HEK293 (cell line): ENCODE results near the gene TAGLN.

ENCODE experiments used
- CTCF ChIA-PET: fragments of 350-600 bp; formaldehyde crosslinking; extraction: SDS; loops from one replicate; lab custom pipeline; 2021; ENCODE audit warnings: antibody characterized with exemption; lab: Yijun Ruan, JAX
- POLR2A ChIA-PET: fragments of 300-600 bp; formaldehyde crosslinking; extraction: SDS; loops from one replicate; lab custom pipeline; 2020; ENCODE audit warnings: antibody characterized with exemption, inconsistent platforms; lab: Yijun Ruan, JAX
- H3K27ac ChIP-seq: fragments of 200-500 bp; sonication (Bioruptor generic); 2 replicates; pipeline ENCODE4 v1.5.1; 2014; ENCODE audit warnings: low read depth, low read length, control low read depth, inconsistent platforms; ENCODE audit errors: extremely low read depth
- H3K36me3 ChIP-seq, 2 experiments: fragments of 200-500 bp in 1 of 2; sonication (Bioruptor generic) in 1 of 2; 1 replicate in 1 of 2; 2 replicates in 1 of 2; pipeline ENCODE4 v1.5.1; 2014 to 2017; ENCODE audit warnings: inconsistent platforms in 2 of 2, low read length in 2 of 2; ENCODE audit not compliant: control insufficient read depth in 2 of 2, insufficient read depth in 1 of 2
- H3K4me1 ChIP-seq: fragments of 200-500 bp; sonication (Bioruptor generic); 2 replicates; pipeline ENCODE4 v1.5.1; 2014; ENCODE audit warnings: mild to moderate bottlenecking, low read length, inconsistent platforms; ENCODE audit not compliant: control insufficient read depth, insufficient read depth
- H3K4me3 ChIP-seq: 2 replicates; pipeline ENCODE4 v1.5.1; 2011; ENCODE audit warnings: low read depth, mild to moderate bottlenecking, control low read depth, low read length, moderate library complexity
- H3K9me3 ChIP-seq: fragments of 200-500 bp; sonication (Bioruptor generic); 2 replicates; pipeline ENCODE4 v1.5.1; 2014; ENCODE audit warnings: low read depth, low read length, inconsistent platforms; ENCODE audit not compliant: control insufficient read depth, insufficient read depth
- GLIS1 ChIP-seq: fragments of 450-650 bp; formaldehyde crosslinking; IDR thresholded peaks from 2 replicates; pipeline ENCODE4 v1.5.1; 2016; ENCODE audit warnings: missing biosample characterization, missing genetic modification characterization
- ZBTB48 ChIP-seq: fragments of 450-650 bp; formaldehyde crosslinking; IDR thresholded peaks from 2 replicates; pipeline ENCODE4 v1.5.1; 2016; ENCODE audit warnings: missing biosample characterization, missing genetic modification characterization
- ZFP69B ChIP-seq: fragments of 450-650 bp; formaldehyde crosslinking; IDR thresholded peaks from 2 replicates; pipeline ENCODE4 v1.5.1; 2016; ENCODE audit warnings: missing biosample characterization, missing genetic modification characterization
- ZNF114 ChIP-seq: fragments of 450-650 bp; formaldehyde crosslinking; IDR thresholded peaks from 2 replicates; pipeline ENCODE4 v1.5.0; 2017; ENCODE audit warnings: missing biosample characterization, missing genetic modification characterization
- ZNF184 ChIP-seq: fragments of 450-650 bp; IDR thresholded peaks from 2 replicates; pipeline ENCODE4 v1.5.1; 2018; ENCODE audit warnings: missing biosample characterization, mild to moderate bottlenecking, missing genetic modification characterization
- ZNF585B ChIP-seq: fragments of 450-650 bp; formaldehyde crosslinking; IDR thresholded peaks from 2 replicates; pipeline ENCODE4 v1.5.1; 2016; ENCODE audit warnings: missing biosample characterization, missing genetic modification characterization
- ZNF596 ChIP-seq: fragments of 450-650 bp; IDR thresholded peaks from 2 replicates; pipeline ENCODE4 v1.5.0; 2018; ENCODE audit warnings: missing biosample characterization, mild to moderate bottlenecking, missing genetic modification characterization, moderate library complexity
- ZNF621 ChIP-seq: fragments of 450-650 bp; formaldehyde crosslinking; IDR thresholded peaks from 2 replicates; pipeline ENCODE4 v1.5.1; 2017; ENCODE audit warnings: missing biosample characterization, missing genetic modification characterization
- ZNF664 ChIP-seq: fragments of 450-650 bp; formaldehyde crosslinking; IDR thresholded peaks from 2 replicates; pipeline ENCODE4 v1.5.1; 2016; ENCODE audit warnings: missing biosample characterization, missing genetic modification characterization
- ZNF776 ChIP-seq: fragments of 450-650 bp; formaldehyde crosslinking; IDR thresholded peaks from 2 replicates; pipeline ENCODE4 v1.5.0; 2017; ENCODE audit warnings: missing biosample characterization, missing genetic modification characterization, borderline replicate concordance
- ZNF785 ChIP-seq: fragments of 450-650 bp; formaldehyde crosslinking; IDR thresholded peaks from 2 replicates; pipeline ENCODE4 v1.5.1; 2016; ENCODE audit warnings: missing biosample characterization, missing genetic modification characterization
- TF ChIP-seq, protein P1 (sequence below): fragments of 450-650 bp; formaldehyde crosslinking; IDR thresholded peaks from 2 replicates; pipeline ENCODE4 v1.5.1; 2016; ENCODE audit warnings: missing biosample characterization, missing genetic modification characterization, borderline replicate concordance
- TF ChIP-seq, protein P2 (sequence below): fragments of 450-650 bp; formaldehyde crosslinking; IDR thresholded peaks from 2 replicates; pipeline ENCODE4 v1.5.1; 2016; ENCODE audit warnings: missing biosample characterization, missing genetic modification characterization
- TF ChIP-seq, protein P3 (sequence below): fragments of 450-650 bp; IDR thresholded peaks from 2 replicates; pipeline ENCODE4 v1.5.1; 2018; ENCODE audit warnings: missing biosample characterization, missing genetic modification characterization
- TF ChIP-seq, protein P4 (sequence below): fragments of 450-650 bp; formaldehyde crosslinking; IDR thresholded peaks from 2 replicates; pipeline ENCODE4 v1.5.1; 2017; ENCODE audit warnings: missing biosample characterization, missing genetic modification characterization

The TAGLN gene

DNA sequence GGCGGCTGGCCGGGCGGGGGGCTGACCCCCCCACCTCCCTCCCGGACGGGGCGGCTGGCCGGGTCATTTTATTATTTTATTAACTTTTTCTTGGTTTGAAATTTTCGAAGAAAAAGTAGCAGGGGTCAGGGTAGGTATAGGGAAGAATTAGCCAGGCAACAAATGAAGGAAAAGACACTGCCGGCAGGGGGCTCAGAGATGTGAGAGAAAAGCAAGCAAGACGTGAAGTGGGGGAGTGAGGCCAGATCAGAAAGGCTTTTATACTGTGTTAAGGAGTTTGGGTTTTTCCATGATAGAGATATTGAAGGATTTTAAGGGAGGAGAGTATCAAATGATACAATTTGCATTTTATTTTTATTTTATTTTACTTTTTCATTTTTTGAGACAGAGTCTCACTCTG is 52.3 kb downstream of the TAGLN start (continued):
- no peak for TF ChIP-seq ZNF596

DNA sequence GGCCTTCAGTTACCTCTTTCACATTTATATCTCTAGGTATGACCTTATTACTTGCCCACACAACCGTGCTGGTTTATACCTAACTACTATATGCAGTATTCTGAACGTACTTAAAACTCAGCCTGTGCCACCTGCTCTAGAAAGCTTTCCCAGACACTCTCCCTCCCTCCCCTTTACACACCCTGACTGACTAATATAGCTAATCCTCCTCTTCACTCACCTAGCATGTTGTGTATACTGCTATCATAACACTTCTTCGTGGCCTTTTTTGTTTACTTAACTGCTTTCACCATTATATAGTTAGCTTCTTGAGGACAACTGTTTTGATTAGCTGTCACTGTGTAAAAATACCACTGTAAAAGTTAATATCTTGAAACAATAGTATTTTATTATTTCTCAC is 56.8 kb downstream of the TAGLN start:
- TF ChIP-seq, protein P1, sequence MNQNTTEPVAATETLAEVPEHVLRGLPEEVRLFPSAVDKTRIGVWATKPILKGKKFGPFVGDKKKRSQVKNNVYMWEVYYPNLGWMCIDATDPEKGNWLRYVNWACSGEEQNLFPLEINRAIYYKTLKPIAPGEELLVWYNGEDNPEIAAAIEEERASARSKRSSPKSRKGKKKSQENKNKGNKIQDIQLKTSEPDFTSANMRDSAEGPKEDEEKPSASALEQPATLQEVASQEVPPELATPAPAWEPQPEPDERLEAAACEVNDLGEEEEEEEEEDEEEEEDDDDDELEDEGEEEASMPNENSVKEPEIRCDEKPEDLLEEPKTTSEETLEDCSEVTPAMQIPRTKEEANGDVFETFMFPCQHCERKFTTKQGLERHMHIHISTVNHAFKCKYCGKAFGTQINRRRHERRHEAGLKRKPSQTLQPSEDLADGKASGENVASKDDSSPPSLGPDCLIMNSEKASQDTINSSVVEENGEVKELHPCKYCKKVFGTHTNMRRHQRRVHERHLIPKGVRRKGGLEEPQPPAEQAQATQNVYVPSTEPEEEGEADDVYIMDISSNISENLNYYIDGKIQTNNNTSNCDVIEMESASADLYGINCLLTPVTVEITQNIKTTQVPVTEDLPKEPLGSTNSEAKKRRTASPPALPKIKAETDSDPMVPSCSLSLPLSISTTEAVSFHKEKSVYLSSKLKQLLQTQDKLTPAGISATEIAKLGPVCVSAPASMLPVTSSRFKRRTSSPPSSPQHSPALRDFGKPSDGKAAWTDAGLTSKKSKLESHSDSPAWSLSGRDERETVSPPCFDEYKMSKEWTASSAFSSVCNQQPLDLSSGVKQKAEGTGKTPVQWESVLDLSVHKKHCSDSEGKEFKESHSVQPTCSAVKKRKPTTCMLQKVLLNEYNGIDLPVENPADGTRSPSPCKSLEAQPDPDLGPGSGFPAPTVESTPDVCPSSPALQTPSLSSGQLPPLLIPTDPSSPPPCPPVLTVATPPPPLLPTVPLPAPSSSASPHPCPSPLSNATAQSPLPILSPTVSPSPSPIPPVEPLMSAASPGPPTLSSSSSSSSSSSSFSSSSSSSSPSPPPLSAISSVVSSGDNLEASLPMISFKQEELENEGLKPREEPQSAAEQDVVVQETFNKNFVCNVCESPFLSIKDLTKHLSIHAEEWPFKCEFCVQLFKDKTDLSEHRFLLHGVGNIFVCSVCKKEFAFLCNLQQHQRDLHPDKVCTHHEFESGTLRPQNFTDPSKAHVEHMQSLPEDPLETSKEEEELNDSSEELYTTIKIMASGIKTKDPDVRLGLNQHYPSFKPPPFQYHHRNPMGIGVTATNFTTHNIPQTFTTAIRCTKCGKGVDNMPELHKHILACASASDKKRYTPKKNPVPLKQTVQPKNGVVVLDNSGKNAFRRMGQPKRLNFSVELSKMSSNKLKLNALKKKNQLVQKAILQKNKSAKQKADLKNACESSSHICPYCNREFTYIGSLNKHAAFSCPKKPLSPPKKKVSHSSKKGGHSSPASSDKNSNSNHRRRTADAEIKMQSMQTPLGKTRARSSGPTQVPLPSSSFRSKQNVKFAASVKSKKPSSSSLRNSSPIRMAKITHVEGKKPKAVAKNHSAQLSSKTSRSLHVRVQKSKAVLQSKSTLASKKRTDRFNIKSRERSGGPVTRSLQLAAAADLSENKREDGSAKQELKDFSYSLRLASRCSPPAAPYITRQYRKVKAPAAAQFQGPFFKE: no peak
- TF ChIP-seq ZBTB48 (tag by site-specific recombination) (no peak), ZFP69B (tag by site-specific recombination) (no peak), ZNF114 (tag by site-specific recombination) (no peak), ZNF585B (no peak), ZNF621 (tag by site-specific recombination) (no peak), ZNF184 (tag by site-specific recombination) (no peak), ZNF785 (tag by site-specific recombination) (no peak), ZNF664 (tag by site-specific recombination) (no peak), ZNF776 (tag by site-specific recombination) (no peak), GLIS1 (tag by site-specific recombination) (no peak)
- TF ChIP-seq, protein P2, sequence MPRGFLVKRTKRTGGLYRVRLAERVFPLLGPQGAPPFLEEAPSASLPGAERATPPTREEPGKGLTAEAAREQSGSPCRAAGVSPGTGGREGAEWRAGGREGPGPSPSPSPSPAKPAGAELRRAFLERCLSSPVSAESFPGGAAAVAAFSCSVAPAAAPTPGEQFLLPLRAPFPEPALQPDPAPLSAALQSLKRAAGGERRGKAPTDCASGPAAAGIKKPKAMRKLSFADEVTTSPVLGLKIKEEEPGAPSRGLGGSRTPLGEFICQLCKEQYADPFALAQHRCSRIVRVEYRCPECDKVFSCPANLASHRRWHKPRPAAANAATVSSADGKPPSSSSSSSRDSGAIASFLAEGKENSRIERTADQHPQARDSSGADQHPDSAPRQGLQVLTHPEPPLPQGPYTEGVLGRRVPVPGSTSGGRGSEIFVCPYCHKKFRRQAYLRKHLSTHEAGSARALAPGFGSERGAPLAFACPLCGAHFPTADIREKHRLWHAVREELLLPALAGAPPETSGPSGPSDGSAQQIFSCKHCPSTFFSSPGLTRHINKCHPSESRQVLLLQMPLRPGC (tag by site-specific recombination): no peak
- TF ChIP-seq, protein P3, sequence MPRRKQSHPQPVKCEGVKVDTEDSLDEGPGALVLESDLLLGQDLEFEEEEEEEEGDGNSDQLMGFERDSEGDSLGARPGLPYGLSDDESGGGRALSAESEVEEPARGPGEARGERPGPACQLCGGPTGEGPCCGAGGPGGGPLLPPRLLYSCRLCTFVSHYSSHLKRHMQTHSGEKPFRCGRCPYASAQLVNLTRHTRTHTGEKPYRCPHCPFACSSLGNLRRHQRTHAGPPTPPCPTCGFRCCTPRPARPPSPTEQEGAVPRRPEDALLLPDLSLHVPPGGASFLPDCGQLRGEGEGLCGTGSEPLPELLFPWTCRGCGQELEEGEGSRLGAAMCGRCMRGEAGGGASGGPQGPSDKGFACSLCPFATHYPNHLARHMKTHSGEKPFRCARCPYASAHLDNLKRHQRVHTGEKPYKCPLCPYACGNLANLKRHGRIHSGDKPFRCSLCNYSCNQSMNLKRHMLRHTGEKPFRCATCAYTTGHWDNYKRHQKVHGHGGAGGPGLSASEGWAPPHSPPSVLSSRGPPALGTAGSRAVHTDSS (tag by site-specific recombination): no peak
- TF ChIP-seq, protein P4, sequence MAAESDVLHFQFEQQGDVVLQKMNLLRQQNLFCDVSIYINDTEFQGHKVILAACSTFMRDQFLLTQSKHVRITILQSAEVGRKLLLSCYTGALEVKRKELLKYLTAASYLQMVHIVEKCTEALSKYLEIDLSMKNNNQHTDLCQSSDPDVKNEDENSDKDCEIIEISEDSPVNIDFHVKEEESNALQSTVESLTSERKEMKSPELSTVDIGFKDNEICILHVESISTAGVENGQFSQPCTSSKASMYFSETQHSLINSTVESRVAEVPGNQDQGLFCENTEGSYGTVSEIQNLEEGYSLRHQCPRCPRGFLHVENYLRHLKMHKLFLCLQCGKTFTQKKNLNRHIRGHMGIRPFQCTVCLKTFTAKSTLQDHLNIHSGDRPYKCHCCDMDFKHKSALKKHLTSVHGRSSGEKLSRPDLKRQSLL (tag by site-specific recombination): no peak
- Histone ChIP-seq H3K36me3 (peaks cover 10 to 39% of the 10 kb centered on the region in 2 experiments; a peak in 2 of 3 replicates), H3K27ac (no peak overlapping the region), H3K4me1 (no peaks in the 10 kb centered on the region), H3K4me3 (no peak overlapping the region), H3K9me3 (no peaks in the 10 kb centered on the region)
- ChIA-PET POLR2A (no interaction called here), CTCF (interaction anchor here (0.9 kb wide), 1 partner anchor 61 kb away, joined by 3 read pairs; no protein-coding TSS in a partner anchor)
